Sigmoid colon (tissue), 7 donors: ENCODE measurements around the gene CCDC171. TPM values are rescaled to one million over a fixed set of nuclear protein-coding genes. Genes with fewer than 3 reads are reported as not detected.

ENCODE experiments used
- DNase-seq: peaks from one replicate; pipeline ENCODE4 v3.0.0-alpha.2; 2019
- H3K27ac ChIP-seq, 4 donors: fragments of 200-600 bp; sonication (generic); one replicate each; pipeline ENCODE4 v1.5.1; 2016 to 2019; ENCODE audit warnings: mild to moderate bottlenecking in 1 of 4
- H3K27me3 ChIP-seq, 3 donors: fragments of 200-600 bp; sonication (generic); one replicate each; pipeline ENCODE4 v1.5.1; 2019; ENCODE audit warnings: mild to moderate bottlenecking in 1 of 3
- H3K36me3 ChIP-seq, 4 donors: fragments of 200-600 bp; sonication (generic); one replicate each; pipeline ENCODE4 v1.5.1; 2016 to 2019
- H3K4me1 ChIP-seq, 4 donors: fragments of 200-600 bp; sonication (generic); one replicate each; pipeline ENCODE4 v1.5.1; 2017 to 2019
- H3K4me3 ChIP-seq, 4 donors: fragments of 200-600 bp; sonication (generic); one replicate each; pipeline ENCODE4 v1.5.1; 2017 to 2019; ENCODE audit warnings: mild to moderate bottlenecking in 2 of 4, moderate library complexity in 1 of 4
- H3K9me3 ChIP-seq, 4 donors: fragments of 200-600 bp in 3 of 4; sonication (generic) in 3 of 4; one replicate each; pipeline versions ENCODE4 v1.5.1 to v1.6.1; 2013 to 2019
- EP300 ChIP-seq, 4 donors: sonication (generic); formaldehyde crosslinking; IDR thresholded peaks; one replicate each; pipeline ENCODE4 v1.6.1; 2017; ENCODE audit warnings: antibody characterized with exemption in 4 of 4
- POLR2A ChIP-seq, 2 donors: fragments of 450-650 bp; IDR thresholded peaks; one replicate each; pipeline ENCODE4 v1.6.1; 2016; ENCODE audit warnings: antibody characterized with exemption in 2 of 2, mild to moderate bottlenecking in 2 of 2, moderate library complexity in 2 of 2
- POLR2AphosphoS5 ChIP-seq, 4 donors: sonication (generic); formaldehyde crosslinking; IDR thresholded peaks; one replicate each; pipeline ENCODE4 v1.6.1; 2017; ENCODE audit warnings: antibody characterized with exemption in 4 of 4
- WGBS, 2 donors: extraction: QIAGEN DNeasy Blood & Tissue Kit; methylation state at CpG; one replicate each; pipeline ENCODE4 v1.1.7; 2013; 5-methylcytosine and 5-hydroxymethylcytosine counted together
- intact Hi-C: fragments of 100-400 bp; cut with DNase I; formaldehyde crosslinking; loops from one replicate; pipeline ENCODE4 v1.15.1; 2023
- polyA plus RNA-seq, 3 donors: library from polyadenylated mRNA; stranded (reverse); fragments of 200-250 nt; gene quantifications; one replicate each; pipeline ENCODE4 v1.2.3, GENCODE V29; 2013
- total RNA-seq, 4 donors: library from RNA; depleted of rRNA; stranded (reverse); fragments of >200 nt; gene quantifications; one replicate each; pipeline ENCODE4 v1.1.0, GENCODE V29; 2016
- TF ChIP-seq, protein P1 (sequence below), 4 experiments: fragments of 450-650 bp in 3 of 4; fragments of 200-600 bp in 1 of 4; IDR thresholded peaks; one replicate each; pipeline ENCODE4 v1.5.1; 2016 to 2019; ENCODE audit warnings: antibody characterized with exemption in 4 of 4, mild to moderate bottlenecking in 3 of 4, moderate library complexity in 2 of 4
- donor health status: healthy with polysubstance abuse.
- donor health status: Bipolar disorder and iron deficiency.
- donor health status: healthy.

CCDC171 gene
- total and polyA plus RNA-seq, 7 donors = 0.46 to 6.1 (median 2.9) TPM

GRCh38 chr9:15531380-15531779 lies 21.5 kb upstream of the CCDC171 start:
- intact Hi-C loops = no loop called here
- Histone ChIP-seq H3K36me3 (no peaks in the 10 kb centered on the region), H3K9me3 (no peaks in the 10 kb centered on the region), H3K4me1 (no peaks in the 10 kb centered on the region), H3K27ac (no peak overlapping the region), H3K4me3 (no peak overlapping the region), H3K27me3 (no peaks in the 10 kb centered on the region)
- no peak for DNase-seq
- TF ChIP-seq EP300 (IDR thresholded peaks at IDR 0.05) (no peak), POLR2AphosphoS5 (IDR thresholded peaks at IDR 0.05) (no peak), POLR2A (IDR thresholded peaks at IDR 0.05) (no peak)
- TF ChIP-seq, protein P1, sequence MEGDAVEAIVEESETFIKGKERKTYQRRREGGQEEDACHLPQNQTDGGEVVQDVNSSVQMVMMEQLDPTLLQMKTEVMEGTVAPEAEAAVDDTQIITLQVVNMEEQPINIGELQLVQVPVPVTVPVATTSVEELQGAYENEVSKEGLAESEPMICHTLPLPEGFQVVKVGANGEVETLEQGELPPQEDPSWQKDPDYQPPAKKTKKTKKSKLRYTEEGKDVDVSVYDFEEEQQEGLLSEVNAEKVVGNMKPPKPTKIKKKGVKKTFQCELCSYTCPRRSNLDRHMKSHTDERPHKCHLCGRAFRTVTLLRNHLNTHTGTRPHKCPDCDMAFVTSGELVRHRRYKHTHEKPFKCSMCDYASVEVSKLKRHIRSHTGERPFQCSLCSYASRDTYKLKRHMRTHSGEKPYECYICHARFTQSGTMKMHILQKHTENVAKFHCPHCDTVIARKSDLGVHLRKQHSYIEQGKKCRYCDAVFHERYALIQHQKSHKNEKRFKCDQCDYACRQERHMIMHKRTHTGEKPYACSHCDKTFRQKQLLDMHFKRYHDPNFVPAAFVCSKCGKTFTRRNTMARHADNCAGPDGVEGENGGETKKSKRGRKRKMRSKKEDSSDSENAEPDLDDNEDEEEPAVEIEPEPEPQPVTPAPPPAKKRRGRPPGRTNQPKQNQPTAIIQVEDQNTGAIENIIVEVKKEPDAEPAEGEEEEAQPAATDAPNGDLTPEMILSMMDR (IDR thresholded peaks at IDR 0.05) = no peak
- 49 to 64% methylated on average over 1 of the region's 1 CpG for WGBS, 2 donors

GRCh38 chr9:15541872-15542271 lies 11.0 kb upstream of the CCDC171 start:
- Histone ChIP-seq H3K9me3 (no peaks in the 10 kb centered on the region), H3K4me3 (no peak overlapping the region), H3K36me3 (no peaks in the 10 kb centered on the region), H3K27ac (no peak overlapping the region), H3K4me1 (no peaks in the 10 kb centered on the region), H3K27me3 (no peaks in the 10 kb centered on the region)
- intact Hi-C loops = no loop called here
- no peak for TF ChIP-seq POLR2A (IDR thresholded peaks at IDR 0.05)
- no peak for TF ChIP-seq POLR2AphosphoS5 (IDR thresholded peaks at IDR 0.05)
- TF ChIP-seq, protein P1 (IDR thresholded peaks at IDR 0.05) = no peak
- no peak for TF ChIP-seq EP300 (IDR thresholded peaks at IDR 0.05)
- 58 to 68% methylated on average over 2 of the region's 2 CpGs for WGBS, 2 donors
- DNase-seq = no peak

DNA sequence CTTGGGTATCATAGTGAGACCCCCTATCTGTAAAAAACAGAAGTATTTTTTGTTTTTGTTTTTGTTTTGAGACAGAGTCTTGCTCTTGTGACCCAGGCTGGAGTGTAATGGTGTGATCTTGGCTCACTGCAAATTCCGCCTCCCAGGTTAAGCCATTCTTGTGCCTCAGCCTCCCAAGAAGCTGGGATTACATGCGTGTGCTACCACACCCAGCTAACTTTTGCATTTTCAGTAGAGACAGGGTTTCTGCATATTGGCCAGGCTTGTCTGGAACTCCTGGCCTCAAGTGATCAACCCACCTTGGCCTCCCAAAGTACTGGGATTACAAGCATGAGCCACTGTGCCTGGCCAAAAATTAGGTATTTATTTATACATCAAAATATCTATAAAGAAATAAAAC lies 10.2 kb upstream of the CCDC171 start:
- Histone ChIP-seq H3K9me3 (no peaks in the 10 kb centered on the region), H3K27me3 (no peaks in the 10 kb centered on the region), H3K27ac (no peak overlapping the region), H3K4me3 (no peak overlapping the region), H3K36me3 (no peaks in the 10 kb centered on the region), H3K4me1 (no peaks in the 10 kb centered on the region)
- no peak for DNase-seq
- TF ChIP-seq, protein P1 (IDR thresholded peaks at IDR 0.05) = no peak
- no peak for TF ChIP-seq EP300 (IDR thresholded peaks at IDR 0.05)
- TF ChIP-seq POLR2A (IDR thresholded peaks at IDR 0.05) = no peak
- no peak for TF ChIP-seq POLR2AphosphoS5 (IDR thresholded peaks at IDR 0.05)
- intact Hi-C loops = no loop called here
- 95% methylated on average over 2 of the region's 2 CpGs for WGBS, 2 donors

GRCh38 chr9:15543047-15543813 lies 9.6 kb upstream of the CCDC171 start:
- no peaks in the 10 kb centered on the region for H3K4me1 ChIP-seq
- WGBS, 2 donors = 87 to 88% methylated on average over 4 of the region's 4 CpGs
- DNase-seq = no peak
- no peaks in the 10 kb centered on the region for H3K27me3 ChIP-seq
- H3K36me3 ChIP-seq = no peaks in the 10 kb centered on the region
- no peak overlapping the region for H3K27ac ChIP-seq
- H3K4me3 ChIP-seq = no peak overlapping the region
- intact Hi-C loops = no loop called here
- no peak for TF ChIP-seq EP300 (IDR thresholded peaks at IDR 0.05)
- TF ChIP-seq POLR2A (IDR thresholded peaks at IDR 0.05) = no peak
- TF ChIP-seq, protein P1 (IDR thresholded peaks at IDR 0.05) = no peak
- TF ChIP-seq POLR2AphosphoS5 (IDR thresholded peaks at IDR 0.05) = no peak
- H3K9me3 ChIP-seq = no peaks in the 10 kb centered on the region
